GM12864 (cell line): Measurements from ENCODE around the gene MACIR.

Experiments
- DNase-seq: peaks from one replicate; pipeline ENCODE4 v3.0.0-alpha.2; 2011; ENCODE audit warnings: low read depth
- H3K4me3 ChIP-seq: 2 replicates; pipeline ENCODE4 v1.5.1; 2011; ENCODE audit warnings: mild to moderate bottlenecking, low read depth, low read length, control low read depth
- TF ChIP-seq, protein P1 (sequence below): IDR thresholded peaks from 2 replicates; pipeline ENCODE4 v1.5.1; 2011; ENCODE audit warnings: low read depth, mild to moderate bottlenecking, moderate library complexity, low read length, control low read depth, inconsistent platforms; ENCODE audit errors: missing control alignments

Gene MACIR

DNA sequence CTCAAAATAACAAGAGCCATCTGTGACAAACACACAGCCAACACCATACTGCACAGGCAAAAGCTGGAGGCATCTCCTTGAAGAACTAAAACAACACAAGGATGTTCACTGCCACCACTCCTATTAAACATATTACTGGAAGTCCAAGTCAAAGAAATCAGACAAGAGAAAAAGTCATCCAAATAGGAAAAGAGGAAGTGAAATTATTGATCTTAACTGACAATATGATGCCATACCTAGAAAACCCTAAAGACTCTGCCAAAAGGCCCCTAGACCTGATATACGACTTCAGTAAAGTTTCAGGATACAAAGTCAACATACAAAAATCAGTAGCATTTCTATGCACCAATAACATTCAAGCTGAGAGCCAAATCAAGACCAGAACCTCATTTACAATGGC is 30.0 kb upstream of the MACIR start:
- TF ChIP-seq, protein P1, sequence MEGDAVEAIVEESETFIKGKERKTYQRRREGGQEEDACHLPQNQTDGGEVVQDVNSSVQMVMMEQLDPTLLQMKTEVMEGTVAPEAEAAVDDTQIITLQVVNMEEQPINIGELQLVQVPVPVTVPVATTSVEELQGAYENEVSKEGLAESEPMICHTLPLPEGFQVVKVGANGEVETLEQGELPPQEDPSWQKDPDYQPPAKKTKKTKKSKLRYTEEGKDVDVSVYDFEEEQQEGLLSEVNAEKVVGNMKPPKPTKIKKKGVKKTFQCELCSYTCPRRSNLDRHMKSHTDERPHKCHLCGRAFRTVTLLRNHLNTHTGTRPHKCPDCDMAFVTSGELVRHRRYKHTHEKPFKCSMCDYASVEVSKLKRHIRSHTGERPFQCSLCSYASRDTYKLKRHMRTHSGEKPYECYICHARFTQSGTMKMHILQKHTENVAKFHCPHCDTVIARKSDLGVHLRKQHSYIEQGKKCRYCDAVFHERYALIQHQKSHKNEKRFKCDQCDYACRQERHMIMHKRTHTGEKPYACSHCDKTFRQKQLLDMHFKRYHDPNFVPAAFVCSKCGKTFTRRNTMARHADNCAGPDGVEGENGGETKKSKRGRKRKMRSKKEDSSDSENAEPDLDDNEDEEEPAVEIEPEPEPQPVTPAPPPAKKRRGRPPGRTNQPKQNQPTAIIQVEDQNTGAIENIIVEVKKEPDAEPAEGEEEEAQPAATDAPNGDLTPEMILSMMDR, result no peak
- no peak overlapping the region for H3K4me3 ChIP-seq

DNA sequence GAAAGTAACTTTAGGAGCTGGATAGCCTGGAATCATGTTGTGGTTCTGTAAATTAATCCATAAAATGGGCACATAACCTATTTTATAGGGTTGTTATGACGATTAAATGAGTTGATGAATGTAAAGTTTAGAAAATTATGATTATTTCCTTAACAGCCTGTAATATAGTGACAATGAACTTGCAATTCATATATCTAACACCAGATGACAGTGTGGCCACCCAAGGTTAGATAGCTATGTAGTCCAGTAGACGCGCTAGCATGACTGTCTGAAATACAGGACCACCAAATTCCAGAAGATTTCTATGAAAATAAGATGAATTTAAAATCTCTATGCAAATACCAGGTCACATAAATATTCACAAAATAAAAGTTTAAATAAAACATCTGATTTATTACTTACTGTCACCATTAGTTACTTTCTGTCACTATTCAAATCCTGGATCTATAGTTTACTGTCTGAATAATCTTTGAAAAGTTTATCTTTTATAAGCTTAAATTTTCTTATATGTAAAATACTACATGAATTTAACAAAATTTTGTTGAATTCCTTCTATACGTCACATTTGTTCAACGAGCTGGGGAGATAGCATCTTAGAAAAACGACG is 26.1 kb upstream of the MACIR start:
- H3K4me3 ChIP-seq, result no peak overlapping the region
- TF ChIP-seq, protein P1, result peak; percentile 77
- peak; percentile 12 for DNase-seq

More for the DNA sequence above, 30.0 kb upstream of the MACIR start:
- DNase-seq, result no peak

DNA sequence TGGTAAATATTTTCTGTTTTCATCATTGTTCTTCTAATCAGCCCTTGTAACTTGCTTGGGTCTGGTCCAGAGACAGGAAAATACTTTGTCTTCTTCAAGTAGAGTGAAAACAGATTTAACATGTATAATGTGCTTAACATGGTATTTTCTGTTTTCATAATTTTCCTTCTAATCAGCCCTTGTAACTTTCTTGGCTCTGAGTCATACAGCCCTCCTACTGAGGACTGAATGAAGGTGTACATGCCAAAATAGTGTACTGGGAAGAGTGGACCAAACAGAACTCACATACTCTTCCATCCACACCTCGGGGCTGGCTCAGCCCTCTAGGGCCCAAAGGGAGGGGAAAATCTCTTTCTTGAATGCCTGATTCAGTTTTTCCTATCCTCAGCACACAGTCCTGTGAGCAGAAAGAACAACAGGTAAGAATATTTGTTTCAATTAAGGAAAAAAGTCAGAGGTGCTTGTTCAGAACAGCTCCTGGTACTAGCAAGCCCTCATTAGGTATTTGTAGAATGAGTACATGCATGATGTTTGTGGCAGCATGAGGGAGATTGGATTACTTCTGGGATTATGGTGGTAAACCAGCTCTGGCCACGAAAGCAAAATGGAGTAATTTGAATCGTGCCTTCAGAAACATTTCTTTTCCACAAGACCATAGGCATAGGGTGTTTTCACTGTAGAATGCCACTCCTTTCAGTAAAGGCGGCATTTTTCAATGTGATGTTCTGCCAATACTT is 24.2 kb upstream of the MACIR start:
- no peak for DNase-seq
- no peak overlapping the region for H3K4me3 ChIP-seq
- TF ChIP-seq, protein P1, result no peak

DNA sequence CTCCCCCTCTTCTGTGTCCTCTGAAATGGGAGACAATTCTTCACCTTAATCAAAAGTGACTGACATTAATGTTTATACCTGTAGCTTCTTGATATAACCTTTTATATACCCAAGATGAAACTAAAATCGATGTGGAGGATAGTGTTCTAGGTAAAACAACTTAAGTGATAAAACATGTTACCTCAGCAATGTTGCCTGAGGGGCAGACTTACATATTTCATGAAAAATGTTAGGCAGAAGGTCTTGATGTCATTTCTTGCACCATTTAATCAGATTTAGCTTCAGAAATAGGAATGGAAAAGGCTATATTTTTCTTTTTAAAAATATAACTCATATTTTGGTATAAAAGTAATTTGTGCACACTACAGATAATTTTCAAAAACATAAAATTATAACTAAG is 22.7 kb upstream of the MACIR start:
- no peak for DNase-seq
- TF ChIP-seq, protein P1, result no peak
- no peak overlapping the region for H3K4me3 ChIP-seq

DNA sequence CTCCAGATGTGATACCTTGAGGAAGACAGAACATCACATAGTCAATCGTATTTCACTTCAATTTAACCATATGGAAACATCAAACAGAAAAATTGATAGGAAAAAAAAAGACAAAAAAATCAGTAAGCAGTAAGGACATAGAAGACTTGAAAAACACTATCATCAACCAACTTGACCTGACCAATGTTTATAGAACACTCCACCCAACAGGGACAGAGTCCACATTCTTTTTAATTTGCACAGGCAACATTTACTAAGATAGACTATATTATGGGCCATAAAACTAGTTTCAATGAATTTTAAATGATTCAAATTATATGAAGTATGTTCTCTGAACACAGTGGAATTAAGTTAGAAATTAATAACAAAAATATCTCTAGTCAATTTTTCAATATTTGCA is 20.8 kb upstream of the MACIR start:
- TF ChIP-seq, protein P1, result no peak
- no peak overlapping the region for H3K4me3 ChIP-seq
- no peak for DNase-seq

DNA sequence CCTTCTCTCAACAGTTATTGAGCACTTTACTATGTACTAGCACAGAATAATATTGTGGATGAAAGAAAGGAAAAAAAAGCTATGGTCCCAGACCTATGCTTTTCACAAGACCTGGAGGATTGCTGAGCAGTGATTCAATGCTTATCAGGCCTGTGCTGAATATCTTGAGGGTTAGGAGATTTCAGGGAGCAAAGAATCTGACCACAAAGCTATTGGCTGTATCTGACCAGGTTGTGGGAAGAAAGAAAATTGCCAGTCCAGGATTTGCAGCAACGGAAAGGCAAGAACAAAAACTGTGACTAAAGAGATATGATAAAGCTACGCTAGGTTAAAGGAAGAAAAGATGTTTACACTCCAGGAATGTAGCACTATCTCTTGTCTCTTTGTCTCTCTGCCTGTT is 14.9 kb upstream of the MACIR start:
- no peak overlapping the region for H3K4me3 ChIP-seq
- TF ChIP-seq, protein P1, result no peak
- DNase-seq, result no peak

DNA sequence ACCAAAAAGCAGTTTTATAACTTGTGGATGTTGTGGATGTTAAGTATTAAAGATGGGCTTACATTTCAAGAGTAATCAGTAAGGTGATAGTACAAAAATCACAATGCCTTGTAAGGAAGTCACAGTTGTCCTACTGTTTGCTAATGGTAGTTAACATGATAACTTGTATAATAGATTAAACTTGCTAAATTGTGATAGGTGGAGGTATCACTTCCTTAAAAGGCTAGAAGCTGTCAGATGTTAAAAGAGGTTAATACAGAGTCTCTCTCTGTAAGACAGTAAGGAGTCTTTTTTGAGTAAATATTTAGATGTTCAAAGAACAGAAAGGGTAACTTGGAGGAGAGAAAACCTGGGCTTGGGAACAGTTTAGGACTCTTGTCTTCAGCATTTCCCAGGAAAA is 14.2 kb upstream of the MACIR start:
- DNase-seq, result no peak
- TF ChIP-seq, protein P1, result no peak

More for the DNA sequence above, 14.2 kb upstream of the MACIR start:
- H3K4me3 ChIP-seq, result no peak overlapping the region
